Suprapubic skin (tissue), 4 donors: ENCODE results near the gene JPH2.

Experiments used
- CTCF ChIP-seq, 2 donors: fragments of 200-600 bp in 1 of 2; fragments of 450-650 bp in 1 of 2; sonication (generic) in 1 of 2; IDR thresholded peaks; one replicate each; pipeline ENCODE4 v1.5.1; 2016 to 2019; ENCODE audit warnings: antibody characterized with exemption in 2 of 2, mild to moderate bottlenecking in 1 of 2, moderate library complexity in 1 of 2
- EP300 ChIP-seq: sonication (generic); formaldehyde crosslinking; IDR thresholded peaks from one replicate; pipeline ENCODE4 v1.6.1; 2017; ENCODE audit warnings: antibody characterized with exemption
- POLR2A ChIP-seq, 2 donors: fragments of 450-650 bp; IDR thresholded peaks; one replicate each; pipeline ENCODE4 v1.6.1; 2017; ENCODE audit warnings: antibody characterized with exemption in 2 of 2, mild to moderate bottlenecking in 2 of 2, moderate library complexity in 2 of 2
- POLR2AphosphoS5 ChIP-seq, 3 donors: sonication (generic); formaldehyde crosslinking; IDR thresholded peaks; one replicate each; pipeline ENCODE4 v1.6.1; 2017; ENCODE audit warnings: antibody characterized with exemption in 3 of 3

- no peak for TF ChIP-seq CTCF (IDR thresholded peaks at IDR 0.05)
- TF ChIP-seq POLR2A (IDR thresholded peaks at IDR 0.05) = no peak
- TF ChIP-seq POLR2AphosphoS5 (IDR thresholded peaks at IDR 0.05) = no peak
- no peak for TF ChIP-seq EP300
These were observed 121.3 kb downstream of the JPH2 start for GRCh38 chr20:44065401-44066340.
